H9 (cell line): Measurements from ENCODE around the gene ACTN1. TPM values are rescaled to one million over a fixed set of nuclear protein-coding genes. Genes with fewer than 3 reads are reported as not detected.

Experiments
- DNase-seq: peaks from one replicate; pipeline ENCODE4 v3.0.0-alpha.2; 2017
- H2AFZ ChIP-seq: one replicate; pipeline ENCODE4 v1.6.1; 2013; ENCODE audit warnings: mild to moderate bottlenecking, low read length, control low read depth, moderate library complexity
- H2AK5ac ChIP-seq: 2 replicates; pipeline ENCODE4 v1.6.1; 2013; ENCODE audit warnings: low read length, control low read depth, mixed read lengths; ENCODE audit not compliant: insufficient read length
- H2BK120ac ChIP-seq: one replicate; pipeline ENCODE4 v1.6.1; 2013; ENCODE audit warnings: low read depth, mild to moderate bottlenecking, low read length, control low read depth, inconsistent platforms; ENCODE audit not compliant: poor library complexity, severe bottlenecking
- H2BK12ac ChIP-seq: 2 replicates; pipeline ENCODE4 v1.6.1; 2013; ENCODE audit warnings: low read length, control low read depth, mixed read lengths, low read depth; ENCODE audit not compliant: insufficient read length
- H2BK15ac ChIP-seq: 2 replicates; pipeline ENCODE4 v1.6.1; 2013; ENCODE audit warnings: low read depth, low read length, control low read depth
- H2BK20ac ChIP-seq: one replicate; pipeline ENCODE4 v1.6.1; 2013; ENCODE audit warnings: low read depth, mild to moderate bottlenecking, low read length, control low read depth, inconsistent platforms; ENCODE audit not compliant: poor library complexity, severe bottlenecking
- H2BK5ac ChIP-seq: 2 replicates; pipeline ENCODE4 v1.6.1; 2013; ENCODE audit warnings: low read length, control low read depth, mixed read lengths; ENCODE audit not compliant: insufficient read length
- H3K14ac ChIP-seq: 2 replicates; pipeline ENCODE4 v1.6.1; 2013; ENCODE audit warnings: low read length, control low read depth; ENCODE audit not compliant: insufficient read depth
- H3K18ac ChIP-seq: 2 replicates; pipeline ENCODE4 v1.6.1; 2013; ENCODE audit warnings: low read depth, mild to moderate bottlenecking, mixed read lengths, low read length, control low read depth; ENCODE audit not compliant: insufficient read length
- H3K23ac ChIP-seq: 2 replicates; pipeline ENCODE4 v1.6.1; 2013; ENCODE audit warnings: low read length, control low read depth, mixed read lengths, low read depth; ENCODE audit not compliant: insufficient read length
- H3K23me2 ChIP-seq: 2 replicates; pipeline ENCODE4 v1.6.1; 2013; ENCODE audit warnings: low read depth, mild to moderate bottlenecking, mixed read lengths, low read length, control low read depth; ENCODE audit not compliant: insufficient read length, poor library complexity, severe bottlenecking
- H3K27ac ChIP-seq: 2 replicates; pipeline ENCODE4 v1.5.1; 2013; ENCODE audit warnings: low read length, control low read depth, mixed read lengths, low read depth; ENCODE audit not compliant: insufficient read length
- H3K27me3 ChIP-seq: 2 replicates; pipeline ENCODE4 v1.6.1; 2013; ENCODE audit warnings: low read length, control low read depth, inconsistent platforms; ENCODE audit not compliant: insufficient read depth
- H3K4ac ChIP-seq: 2 replicates; pipeline ENCODE4 v1.6.1; 2013; ENCODE audit warnings: low read depth, mild to moderate bottlenecking, control low read depth, inconsistent platforms, low read length, moderate library complexity
- H3K4me1 ChIP-seq: 2 replicates; pipeline ENCODE4 v1.6.1; 2013; ENCODE audit warnings: low read length, control low read depth, inconsistent platforms; ENCODE audit not compliant: insufficient read depth
- H3K4me2 ChIP-seq: 2 replicates; pipeline ENCODE4 v1.6.1; 2013; ENCODE audit warnings: low read length, control low read depth, mixed read lengths; ENCODE audit not compliant: insufficient read length, insufficient read depth
- H3K56ac ChIP-seq: 2 replicates; pipeline ENCODE4 v1.6.1; 2013; ENCODE audit warnings: low read depth, mild to moderate bottlenecking, mixed read lengths, low read length, control low read depth; ENCODE audit not compliant: insufficient read length
- H3K79me1 ChIP-seq: 2 replicates; pipeline ENCODE4 v1.6.1; 2013; ENCODE audit warnings: low read depth, mild to moderate bottlenecking, moderate library complexity, low read length, control low read depth, inconsistent platforms; ENCODE audit not compliant: insufficient read depth, poor library complexity, severe bottlenecking
- H3K79me2 ChIP-seq: 2 replicates; pipeline ENCODE4 v1.6.1; 2013; ENCODE audit warnings: low read length, control low read depth, inconsistent platforms; ENCODE audit not compliant: insufficient read depth
- H3K9ac ChIP-seq: 2 replicates; pipeline ENCODE4 v1.6.1; 2013; ENCODE audit warnings: low read length, control low read depth, mixed read lengths; ENCODE audit not compliant: insufficient read length; ENCODE audit errors: extremely low read depth
- H3K9me3 ChIP-seq: one replicate; pipeline ENCODE4 v1.6.1; 2013; ENCODE audit warnings: low read depth, low read length, inconsistent platforms; ENCODE audit not compliant: control insufficient read depth
- H3T11ph ChIP-seq: one replicate; pipeline ENCODE4 v1.6.1; 2013; ENCODE audit warnings: mild to moderate bottlenecking, low read length, control low read depth, inconsistent platforms
- H4K20me1 ChIP-seq: one replicate; pipeline ENCODE4 v1.6.1; 2013; ENCODE audit not compliant: control insufficient read depth, insufficient read length, insufficient read depth
- H4K5ac ChIP-seq: 2 replicates; pipeline ENCODE4 v1.6.1; 2013; ENCODE audit warnings: low read depth, mild to moderate bottlenecking, mixed read lengths, low read length, control low read depth; ENCODE audit not compliant: insufficient read length
- H4K8ac ChIP-seq: replicated peaks from 2 replicates; pipeline ENCODE4 v1.6.1; 2013; ENCODE audit warnings: low read length, control low read depth, mixed read lengths, low read depth; ENCODE audit not compliant: insufficient read length
- H4K91ac ChIP-seq: 2 replicates; pipeline ENCODE4 v1.6.1; 2013; ENCODE audit warnings: low read depth, mild to moderate bottlenecking, moderate library complexity, mixed read lengths, low read length, control low read depth; ENCODE audit not compliant: insufficient read length
- H3K27ac Mint-ChIP-seq, 3 experiments: 2 replicates in 2 of 3; 3 replicates in 1 of 3; pipeline ENCODE4 v1.8.0; 2020 to 2021; ENCODE audit warnings: mixed read lengths in 3 of 3, mild to moderate bottlenecking in 1 of 3, moderate library complexity in 1 of 3
- H3K27me3 Mint-ChIP-seq: 2 replicates; pipeline ENCODE4 v1.8.0; 2021; ENCODE audit warnings: low read depth, mild to moderate bottlenecking, moderate library complexity, mixed read lengths
- H3K36me3 Mint-ChIP-seq, 3 experiments: 2 replicates in 2 of 3; 3 replicates in 1 of 3; pipeline ENCODE4 v1.8.0; 2020 to 2021; ENCODE audit warnings: low read depth in 3 of 3, mixed read lengths in 3 of 3; ENCODE audit not compliant: insufficient read depth in 1 of 3
- H3K4me1 Mint-ChIP-seq, 2 experiments: 2 replicates each; pipeline ENCODE4 v1.8.0; 2020; ENCODE audit warnings: mixed read lengths in 2 of 2
- H3K4me3 Mint-ChIP-seq, 2 experiments: 2 replicates in 1 of 2; 3 replicates in 1 of 2; pipeline ENCODE4 v1.8.0; 2020 to 2021; ENCODE audit warnings: mild to moderate bottlenecking in 2 of 2, mixed read lengths in 2 of 2, moderate library complexity in 1 of 2
- H3K9me3 Mint-ChIP-seq, 2 experiments: 2 replicates in 1 of 2; 3 replicates in 1 of 2; pipeline ENCODE4 v1.8.0; 2020; ENCODE audit warnings: mild to moderate bottlenecking in 2 of 2, mixed read lengths in 2 of 2, moderate library complexity in 1 of 2
- CTCF ChIP-seq: fragments of 200-600 bp; sonication (generic); conservative IDR thresholded peaks from 3 replicates; pipeline ENCODE4 v1.8.0; 2021; ENCODE audit warnings: antibody characterized with exemption, mild to moderate bottlenecking
- WGBS: extraction: QIAGEN DNeasy Blood & Tissue Kit; methylation state at CpG from one replicate; pipeline ENCODE4 v1.1.7; 2013; ENCODE audit warnings: missing lambda C conversion rate, low lambda C conversion rate, mixed read lengths; ENCODE audit not compliant: insufficient read length; ENCODE audit errors: extremely low coverage; 5-methylcytosine and 5-hydroxymethylcytosine counted together
- total RNA-seq: library from RNA; stranded (reverse); gene quantifications from 2 replicates; pipeline ENCODE4 v1.2.1, GENCODE V29; 2021

The ACTN1 gene
- total RNA-seq, 1 experiment from 2014 or later, result 219 TPM

- peaks cover 17 to 33% of the 10 kb centered on the region in 2 experiments for H3K4me1 Mint-ChIP-seq
- peaks cover 9% of the 10 kb centered on the region for H3K27me3 Mint-ChIP-seq
- H3K56ac ChIP-seq, result no peak overlapping the region
- no peak overlapping the region for H3K4me2 ChIP-seq
- no peak overlapping the region for H2AFZ ChIP-seq
- no peak overlapping the region for H4K91ac ChIP-seq
- no peak overlapping the region for H3K18ac ChIP-seq
- H3K79me2 ChIP-seq, result no peaks in the 10 kb centered on the region
- H3K9me3 Mint-ChIP-seq, result no peaks in the 10 kb centered on the region
- no peak overlapping the region for H3K27ac Mint-ChIP-seq
- peaks cover 3% of the 10 kb centered on the region; the same call in 1 of the 2 replicates for H3K4me1 ChIP-seq
- no peak overlapping the region for H2BK12ac ChIP-seq
- H4K20me1 ChIP-seq, result no peaks in the 10 kb centered on the region
- no peak for DNase-seq
- no peak overlapping the region for H3K4me3 Mint-ChIP-seq
- H3K36me3 Mint-ChIP-seq, result no peaks in the 10 kb centered on the region
- H3K4ac ChIP-seq, result no peak overlapping the region
- H2BK120ac ChIP-seq, result no peak overlapping the region
- no peak overlapping the region for H2BK15ac ChIP-seq
- H3K23me2 ChIP-seq, result no peaks in the 10 kb centered on the region
- H2AK5ac ChIP-seq, result no peak overlapping the region
- H3K79me1 ChIP-seq, result no peaks in the 10 kb centered on the region
- H3K14ac ChIP-seq, result no peak overlapping the region
- no peak for TF ChIP-seq CTCF
- no peaks in the 10 kb centered on the region for H3K9me3 ChIP-seq
- H3T11ph ChIP-seq, result no peak overlapping the region
- H3K27ac ChIP-seq, result no peak overlapping the region
- no peaks in the 10 kb centered on the region for H3K27me3 ChIP-seq
- H3K23ac ChIP-seq, result no peak overlapping the region
- no peak overlapping the region for H2BK5ac ChIP-seq
- H2BK20ac ChIP-seq, result no peak overlapping the region
- H3K9ac ChIP-seq, result no peak overlapping the region
- WGBS, result no CpG with 5 or more reads among the region's 2 CpGs
- H4K8ac ChIP-seq, result no peak overlapping the region
- no peak overlapping the region for H4K5ac ChIP-seq
Observed at GRCh38 chr14:68986225-68986624, 7.1 kb upstream of the ACTN1 start.
